Measurements from ENCODE around the gene MRPS23. TPM values are rescaled to one million over a fixed set of nuclear protein-coding genes. Genes with fewer than 3 reads are reported as not detected.
"Not testable (repeated sequence)": the region's sequence is repeated elsewhere in the genome, so short reads cannot be mapped to it uniquely, and the experiment has no call there.

The MRPS23 gene
- total and polyA plus RNA-seq, 2 of the 8 experiments (the other 6 are each of a cell fraction or from before 2014, with no cell fraction given): 38.6 to 60.4 TPM

- H4K20me1 ChIP-seq (replicated peaks in 1 of 2; ENCODE audit: control insufficient read depth in 1 of 2, insufficient read depth in 2 of 2, low read length in 2 of 2); H2AK5ac ChIP-seq (ENCODE audit: low read depth, low read length); H3K9me3 ChIP-seq (ENCODE audit: insufficient read depth in 2 of 2, low read depth in 1 of 2, low read length in 1 of 2); H3K23ac ChIP-seq (ENCODE audit: insufficient read length); H2BK5ac ChIP-seq (ENCODE audit: low read depth, low read length); H3K14ac ChIP-seq (ENCODE audit: insufficient read length); H3K4me1 ChIP-seq (replicated peaks in 1 of 4; ENCODE audit: control insufficient read depth in 3 of 4, insufficient read depth in 4 of 4, low read length in 3 of 4); H3K9ac ChIP-seq (replicated peaks in 1 of 4; ENCODE audit: extremely low read depth in 1 of 4, low read depth in 3 of 4, low read length in 3 of 4); DNase-seq (ENCODE audit: low read depth in 1 of 2, low spot score in 2 of 2); H4K5ac ChIP-seq (ENCODE audit: insufficient read length, low read depth, low read length); H3K23me2 ChIP-seq (ENCODE audit: low read depth, low read length); H3K18ac ChIP-seq (ENCODE audit: extremely low read depth, low read length); H2BK20ac ChIP-seq (ENCODE audit: low read length); FAIRE-seq; H2AFZ ChIP-seq (ENCODE audit: low read length); H2BK120ac ChIP-seq (replicated peaks; ENCODE audit: low read depth, low read length); H3K4ac ChIP-seq (replicated peaks; ENCODE audit: insufficient read length, low read depth, low read length); H4K91ac ChIP-seq (replicated peaks; ENCODE audit: insufficient read length, low read length); H3K27me3 ChIP-seq (replicated peaks in 1 of 4; ENCODE audit: control insufficient read depth in 3 of 4, extremely low read depth in 1 of 4, insufficient read depth in 3 of 4, low read length in 3 of 4); H2BK12ac ChIP-seq (ENCODE audit: low read depth, low read length); H4K8ac ChIP-seq (ENCODE audit: extremely low read depth, insufficient read depth, low read length); H3K4me3 ChIP-seq (ENCODE audit: extremely low read depth in 1 of 4, insufficient read depth in 2 of 4, low read depth in 3 of 4, low read length in 4 of 4); H3K27ac ChIP-seq (ENCODE audit: low read depth, low read length); H2BK15ac ChIP-seq (ENCODE audit: low read length); H3K79me1 ChIP-seq (ENCODE audit: low read depth, low read length); H3K4me2 ChIP-seq (ENCODE audit: insufficient read depth in 1 of 2, low read depth in 2 of 2, low read length in 2 of 2); H3K56ac ChIP-seq (replicated peaks; ENCODE audit: insufficient read length, low read depth, low read length): not testable (repeated sequence)
- WGBS, 2 experiments (ENCODE audit: extremely low coverage in 1 of 2, insufficient coverage in 1 of 2, insufficient read length in 1 of 2, insufficient replicate concordance in 2 of 2, low coverage in 1 of 2, low lambda C conversion rate in 2 of 2, missing lambda C conversion rate in 1 of 2): 93% methylated on average over 10 of the region's 32 CpGs; no CpG with 5 or more reads in 1 of the 2 experiments
- ChIA-PET POLR2A (ENCODE audit: partially characterized antibody) (interaction anchor here (32.5 kb wide), 1 partner anchor 152 kb away, joined by 672 read pairs; the partner anchor contains the start of genes SRSF1 and VEZF1), CTCF (ENCODE audit: partially characterized antibody) (interaction anchor here (0.7 to 2.0 kb wide), 3 partner anchors 9 to 255 kb away, joined by 3 to 8 read pairs (median 3); no protein-coding TSS in a partner anchor)
- peaks cover 0 to 21% of the 10 kb centered on the region in 2 experiments; a peak in 2 of 4 replicates for H3K79me2 ChIP-seq (ENCODE audit: control insufficient read depth in 1 of 2, insufficient read depth in 2 of 2, low read length in 2 of 2)
- peaks cover 3 to 17% (median 5%) of the 10 kb centered on the region in 4 experiments; a peak in 6 of 8 replicates for H3K36me3 ChIP-seq (ENCODE audit: control insufficient read depth in 2 of 4, insufficient read depth in 4 of 4, low read length in 3 of 4)
These were observed 3.5 kb downstream of the MRPS23 start for GRCh38 chr17:57846056-57846945.
